GM10266 (cell line): ENCODE results near the gene TRAP1.

Source experiments
- DNase-seq: peaks from one replicate; pipeline ENCODE4 v3.0.0; 2012; ENCODE audit errors: extremely low spot score
- CTCF ChIP-seq: IDR thresholded peaks from 2 replicates; pipeline ENCODE4 v1.5.1; 2012; ENCODE audit warnings: mild to moderate bottlenecking, low read depth; ENCODE audit not compliant: control insufficient read depth, insufficient read depth; ENCODE audit errors: missing control alignments

The TRAP1 gene

GRCh38 chr16:3726021-3726687, 8.8 kb upstream of the TRAP1 start:
- TF ChIP-seq CTCF, result no peak
- no peak for DNase-seq

- TF ChIP-seq CTCF, result no peak
- DNase-seq, result no peak
Observed at GRCh38 chr16:3725276-3725675, 8.0 kb upstream of the TRAP1 start.

GRCh38 chr16:3722508-3722907, 5.2 kb upstream of the TRAP1 start:
- no peak for DNase-seq
- no peak for TF ChIP-seq CTCF

GRCh38 chr16:3720418-3720817, 3.1 kb upstream of the TRAP1 start:
- TF ChIP-seq CTCF, result no peak

GRCh38 chr16:3718628-3719027, 1.3 kb upstream of the TRAP1 start:
- DNase-seq, result no peak
- TF ChIP-seq CTCF, result no peak

More at GRCh38 chr16:3720418-3720817, 3.1 kb upstream of the TRAP1 start:
- DNase-seq, result no peak

- no peak for DNase-seq
- TF ChIP-seq CTCF, result no peak
Observed at GRCh38 chr16:3718019-3718391, 681 bp upstream of the TRAP1 start.

- DNase-seq, result peak; percentile 56
- no peak for TF ChIP-seq CTCF
Observed at GRCh38 chr16:3716831-3717234, 491 bp downstream of the TRAP1 start.
